Stimulated activated CD4-positive, alpha-beta T cell treated with anti-CD3 and anti-CD28 coated beads, Interleukin-15, amount 100 ng/mL, for 1 hour (primary cell): Measurements from ENCODE around the gene BCL11B.
A peak's percentile ranks its signal among the peaks of the same experiment; 100 is the strongest.
"Not testable (repeated sequence)": the region's sequence is repeated elsewhere in the genome, so short reads cannot be mapped to it uniquely, and the experiment has no call there.

Source experiments
- DNase-seq, 2 donors: peaks; one replicate each; pipeline ENCODE4 v3.0.0-alpha.2; 2020; ENCODE audit warnings: low read depth in 1 of 2, low spot score in 1 of 2

Gene BCL11B

GRCh38 chr14:99242238-99242637 is 29.8 kb downstream of the BCL11B start:
- no peak for DNase-seq

GRCh38 chr14:99241325-99242010 is 30.5 kb downstream of the BCL11B start:
- no peak for DNase-seq

- DNase-seq = no peak
These were observed 31.2 kb downstream of the BCL11B start for GRCh38 chr14:99240627-99241324.

- DNase-seq = no peak
These were observed 32.3 kb downstream of the BCL11B start for GRCh38 chr14:99239661-99240092.

GRCh38 chr14:99238216-99238615 is 33.8 kb downstream of the BCL11B start:
- no peak for DNase-seq

- no peak for DNase-seq
These were observed 34.7 kb downstream of the BCL11B start for GRCh38 chr14:99237288-99237687.

- DNase-seq = no peak
These were observed 35.4 kb downstream of the BCL11B start for GRCh38 chr14:99236386-99237138.

- DNase-seq = no peak
These were observed 36.2 kb downstream of the BCL11B start for GRCh38 chr14:99235582-99236320.

GRCh38 chr14:99234961-99235571 is 36.9 kb downstream of the BCL11B start:
- DNase-seq = peak in 1 of 2 donors; percentile 76

GRCh38 chr14:99234355-99234754 is 37.6 kb downstream of the BCL11B start:
- no peak for DNase-seq

- no peak for DNase-seq
These were observed 38.6 kb downstream of the BCL11B start for GRCh38 chr14:99233222-99234035.

- no peak for DNase-seq
These were observed 39.2 kb downstream of the BCL11B start for GRCh38 chr14:99232714-99233214.

- no peak for DNase-seq
These were observed 39.9 kb downstream of the BCL11B start for GRCh38 chr14:99231850-99232713.

GRCh38 chr14:99231161-99231849 is 40.7 kb downstream of the BCL11B start:
- DNase-seq = no peak

- peak; percentile 61 to 63 for DNase-seq
These were observed 41.5 kb downstream of the BCL11B start for GRCh38 chr14:99230208-99231151.

- no peak for DNase-seq
These were observed 42.3 kb downstream of the BCL11B start for GRCh38 chr14:99229654-99230207.

- not testable (repeated sequence) for DNase-seq
These were observed 43.2 kb downstream of the BCL11B start for GRCh38 chr14:99228760-99229159.
